SK-N-SH (cell line): ENCODE measurements around the gene DYRK1A.

Experiments
- ELF1 ChIP-seq: IDR thresholded peaks from 2 replicates; pipeline ENCODE4 v1.4.0; 2012
- POLR2AphosphoS5 ChIP-seq: IDR thresholded peaks from 2 replicates; pipeline ENCODE4 v1.6.1; 2012; ENCODE audit warnings: low read depth, low read length
- RAD21 ChIP-seq: IDR thresholded peaks from 2 replicates; pipeline ENCODE4 v1.6.1; 2012; ENCODE audit warnings: mild to moderate bottlenecking, low read length
- RXRA ChIP-seq: IDR thresholded peaks from 2 replicates; pipeline ENCODE4 v1.4.0; 2012; ENCODE audit warnings: low read depth, mild to moderate bottlenecking, borderline replicate concordance
- SIN3A ChIP-seq: IDR thresholded peaks from 2 replicates; pipeline ENCODE4 v1.6.1; 2012; ENCODE audit warnings: low read depth, mild to moderate bottlenecking, low read length, moderate library complexity, borderline replicate concordance
- SMC3 ChIP-seq: IDR thresholded peaks from 2 replicates; pipeline ENCODE4 v1.6.1; 2012; ENCODE audit warnings: low read depth, low read length, improper control_type of control experiment
- TCF12 ChIP-seq: IDR thresholded peaks from 2 replicates; pipeline ENCODE4 v1.4.0; 2012
- TF ChIP-seq, protein P1 (sequence below): fragments of 200-600 bp; sonication (generic); IDR thresholded peaks from 2 replicates; pipeline ENCODE4 v1.6.1; 2017; ENCODE audit warnings: antibody characterized with exemption, mild to moderate bottlenecking, moderate library complexity
- TF ChIP-seq, protein P2 (sequence below): fragments of 150-350 bp; IDR thresholded peaks from 2 replicates; pipeline ENCODE4 v1.6.1; 2017; ENCODE audit warnings: antibody characterized with exemption, low read length, low read depth, borderline replicate concordance
- TF ChIP-seq, protein P3 (sequence below): IDR thresholded peaks from 2 replicates; pipeline ENCODE4 v1.4.0; 2012; ENCODE audit warnings: low read depth

DNA sequence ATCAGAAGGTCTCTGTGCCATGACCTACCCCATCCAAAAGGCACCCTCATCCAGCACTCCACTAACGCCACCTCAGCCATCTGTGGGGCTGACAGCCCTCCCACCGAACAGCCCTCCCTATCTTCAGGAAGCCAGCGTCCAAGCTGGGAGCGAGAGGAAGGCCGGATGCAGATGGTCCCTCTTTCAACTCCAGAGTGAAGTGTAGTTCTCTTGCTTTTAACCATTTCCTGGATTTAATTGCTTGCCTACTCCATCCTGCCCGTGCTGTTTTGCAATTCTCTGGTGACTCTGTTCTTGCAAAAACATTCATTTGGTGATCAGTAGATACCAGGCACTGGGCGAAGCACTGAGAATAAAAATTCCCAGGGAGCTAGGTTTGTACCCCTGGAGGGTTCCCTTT is 8.2 kb upstream of the DYRK1A start:
- TF ChIP-seq ELF1 (no peak), SMC3 (no peak), SIN3A (no peak), RAD21 (no peak), POLR2AphosphoS5 (no peak), TCF12 (no peak), RXRA (no peak)
- TF ChIP-seq, protein P1, sequence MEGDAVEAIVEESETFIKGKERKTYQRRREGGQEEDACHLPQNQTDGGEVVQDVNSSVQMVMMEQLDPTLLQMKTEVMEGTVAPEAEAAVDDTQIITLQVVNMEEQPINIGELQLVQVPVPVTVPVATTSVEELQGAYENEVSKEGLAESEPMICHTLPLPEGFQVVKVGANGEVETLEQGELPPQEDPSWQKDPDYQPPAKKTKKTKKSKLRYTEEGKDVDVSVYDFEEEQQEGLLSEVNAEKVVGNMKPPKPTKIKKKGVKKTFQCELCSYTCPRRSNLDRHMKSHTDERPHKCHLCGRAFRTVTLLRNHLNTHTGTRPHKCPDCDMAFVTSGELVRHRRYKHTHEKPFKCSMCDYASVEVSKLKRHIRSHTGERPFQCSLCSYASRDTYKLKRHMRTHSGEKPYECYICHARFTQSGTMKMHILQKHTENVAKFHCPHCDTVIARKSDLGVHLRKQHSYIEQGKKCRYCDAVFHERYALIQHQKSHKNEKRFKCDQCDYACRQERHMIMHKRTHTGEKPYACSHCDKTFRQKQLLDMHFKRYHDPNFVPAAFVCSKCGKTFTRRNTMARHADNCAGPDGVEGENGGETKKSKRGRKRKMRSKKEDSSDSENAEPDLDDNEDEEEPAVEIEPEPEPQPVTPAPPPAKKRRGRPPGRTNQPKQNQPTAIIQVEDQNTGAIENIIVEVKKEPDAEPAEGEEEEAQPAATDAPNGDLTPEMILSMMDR = no peak
- TF ChIP-seq, protein P2, sequence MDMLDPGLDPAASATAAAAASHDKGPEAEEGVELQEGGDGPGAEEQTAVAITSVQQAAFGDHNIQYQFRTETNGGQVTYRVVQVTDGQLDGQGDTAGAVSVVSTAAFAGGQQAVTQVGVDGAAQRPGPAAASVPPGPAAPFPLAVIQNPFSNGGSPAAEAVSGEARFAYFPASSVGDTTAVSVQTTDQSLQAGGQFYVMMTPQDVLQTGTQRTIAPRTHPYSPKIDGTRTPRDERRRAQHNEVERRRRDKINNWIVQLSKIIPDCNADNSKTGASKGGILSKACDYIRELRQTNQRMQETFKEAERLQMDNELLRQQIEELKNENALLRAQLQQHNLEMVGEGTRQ = no peak
- TF ChIP-seq, protein P3, sequence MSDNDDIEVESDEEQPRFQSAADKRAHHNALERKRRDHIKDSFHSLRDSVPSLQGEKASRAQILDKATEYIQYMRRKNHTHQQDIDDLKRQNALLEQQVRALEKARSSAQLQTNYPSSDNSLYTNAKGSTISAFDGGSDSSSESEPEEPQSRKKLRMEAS = no peak
